Stimulated activated CD4-positive, alpha-beta T cell treated with anti-CD3 and anti-CD28 coated beads, Interleukin-4, amount 100 ng/mL, for 24 hours (primary cell): ENCODE data around the gene ATAD5.
"Not testable (repeated sequence)": the region's sequence is repeated elsewhere in the genome, so short reads cannot be mapped to it uniquely, and the experiment has no call there.

Experiments used
- DNase-seq: peaks from one replicate; pipeline ENCODE4 v3.0.0-alpha.2; 2020

ATAD5 gene, protein sequence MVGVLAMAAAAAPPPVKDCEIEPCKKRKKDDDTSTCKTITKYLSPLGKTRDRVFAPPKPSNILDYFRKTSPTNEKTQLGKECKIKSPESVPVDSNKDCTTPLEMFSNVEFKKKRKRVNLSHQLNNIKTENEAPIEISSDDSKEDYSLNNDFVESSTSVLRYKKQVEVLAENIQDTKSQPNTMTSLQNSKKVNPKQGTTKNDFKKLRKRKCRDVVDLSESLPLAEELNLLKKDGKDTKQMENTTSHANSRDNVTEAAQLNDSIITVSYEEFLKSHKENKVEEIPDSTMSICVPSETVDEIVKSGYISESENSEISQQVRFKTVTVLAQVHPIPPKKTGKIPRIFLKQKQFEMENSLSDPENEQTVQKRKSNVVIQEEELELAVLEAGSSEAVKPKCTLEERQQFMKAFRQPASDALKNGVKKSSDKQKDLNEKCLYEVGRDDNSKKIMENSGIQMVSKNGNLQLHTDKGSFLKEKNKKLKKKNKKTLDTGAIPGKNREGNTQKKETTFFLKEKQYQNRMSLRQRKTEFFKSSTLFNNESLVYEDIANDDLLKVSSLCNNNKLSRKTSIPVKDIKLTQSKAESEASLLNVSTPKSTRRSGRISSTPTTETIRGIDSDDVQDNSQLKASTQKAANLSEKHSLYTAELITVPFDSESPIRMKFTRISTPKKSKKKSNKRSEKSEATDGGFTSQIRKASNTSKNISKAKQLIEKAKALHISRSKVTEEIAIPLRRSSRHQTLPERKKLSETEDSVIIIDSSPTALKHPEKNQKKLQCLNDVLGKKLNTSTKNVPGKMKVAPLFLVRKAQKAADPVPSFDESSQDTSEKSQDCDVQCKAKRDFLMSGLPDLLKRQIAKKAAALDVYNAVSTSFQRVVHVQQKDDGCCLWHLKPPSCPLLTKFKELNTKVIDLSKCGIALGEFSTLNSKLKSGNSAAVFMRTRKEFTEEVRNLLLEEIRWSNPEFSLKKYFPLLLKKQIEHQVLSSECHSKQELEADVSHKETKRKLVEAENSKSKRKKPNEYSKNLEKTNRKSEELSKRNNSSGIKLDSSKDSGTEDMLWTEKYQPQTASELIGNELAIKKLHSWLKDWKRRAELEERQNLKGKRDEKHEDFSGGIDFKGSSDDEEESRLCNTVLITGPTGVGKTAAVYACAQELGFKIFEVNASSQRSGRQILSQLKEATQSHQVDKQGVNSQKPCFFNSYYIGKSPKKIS (N-terminal part only)

DNA sequence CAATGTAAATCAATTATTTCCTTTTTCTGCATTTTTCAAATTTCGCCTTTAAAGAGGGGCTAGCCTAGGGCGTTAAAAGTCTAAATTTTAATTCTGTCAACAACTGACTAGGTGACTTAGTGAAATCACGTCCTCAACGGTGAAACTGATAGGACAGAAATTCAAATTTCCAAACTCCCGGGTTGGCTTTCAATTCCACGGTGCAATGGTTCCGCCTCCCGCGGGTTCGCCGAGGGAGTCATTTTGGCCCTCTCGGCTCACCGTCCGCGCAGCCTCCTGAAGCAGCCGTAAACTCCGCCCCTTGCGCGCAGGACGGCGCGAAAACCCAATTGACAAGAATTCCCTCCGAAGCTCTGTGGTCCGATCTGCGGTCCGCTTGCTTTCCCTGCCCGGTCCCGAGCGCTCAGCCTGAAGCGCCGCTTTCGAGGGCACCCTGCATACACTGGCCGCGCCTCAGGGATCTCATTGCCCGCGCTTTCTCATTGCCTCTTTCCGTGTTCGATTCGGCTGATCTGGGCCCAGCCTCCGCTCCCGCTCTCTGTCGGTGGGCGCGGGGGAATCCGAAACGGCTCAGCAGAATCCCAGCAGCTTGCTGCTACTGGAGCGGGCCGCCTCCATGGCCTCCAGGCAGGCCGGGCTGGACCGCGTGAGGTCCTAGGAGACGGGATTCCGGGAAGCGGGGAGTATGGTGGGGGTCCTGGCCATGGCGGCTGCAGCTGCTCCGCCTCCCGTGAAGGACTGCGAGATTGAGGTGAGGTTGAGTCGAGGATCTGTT lies at the start of gene ATAD5:
TSS of gene ATAD5 (plus strand) at position 304 of the 775 bp plus-strand sequence. CDS start at position 686, 382 bp downstream.
- peak; percentile 92 for DNase-seq

DNA sequence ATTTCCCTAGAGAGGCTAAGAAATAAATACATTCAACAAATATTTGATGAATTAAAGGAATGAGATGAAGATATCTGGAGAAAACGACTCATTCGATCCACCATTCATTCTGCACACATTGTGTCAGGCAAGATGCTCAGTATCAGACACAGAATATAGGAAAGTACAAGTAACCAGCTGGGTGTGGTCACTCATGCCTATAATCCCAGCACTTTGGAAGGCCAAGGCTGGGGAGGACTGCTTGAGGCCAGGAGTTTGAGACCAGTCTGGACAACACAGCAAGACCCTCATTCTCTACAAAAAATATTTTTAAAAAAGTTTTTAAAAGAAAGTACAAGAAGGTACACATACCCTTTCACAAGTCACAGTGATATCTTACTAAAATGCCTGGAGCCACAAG lies 49.6 kb upstream of the ATAD5 start:
- no peak for DNase-seq

DNA sequence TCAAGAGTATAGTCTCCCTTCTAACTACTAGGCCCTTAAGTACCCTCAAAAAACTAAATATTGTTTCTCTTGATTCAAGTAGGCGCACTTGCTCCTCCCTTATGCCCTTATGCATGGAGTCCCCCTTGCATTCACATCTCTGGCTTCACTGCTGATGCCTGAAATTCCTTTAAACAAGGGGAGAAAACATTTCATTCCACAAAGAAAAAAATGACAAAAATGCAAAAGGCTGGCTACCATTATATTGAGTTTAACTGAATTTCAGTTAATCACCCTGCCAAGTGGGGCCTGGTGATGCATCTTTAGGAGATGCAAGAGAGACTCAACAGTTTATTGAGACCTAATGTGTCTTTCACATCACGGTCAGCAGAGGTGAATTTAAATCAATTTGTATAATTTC lies 42.8 kb upstream of the ATAD5 start:
- no peak for DNase-seq

DNA sequence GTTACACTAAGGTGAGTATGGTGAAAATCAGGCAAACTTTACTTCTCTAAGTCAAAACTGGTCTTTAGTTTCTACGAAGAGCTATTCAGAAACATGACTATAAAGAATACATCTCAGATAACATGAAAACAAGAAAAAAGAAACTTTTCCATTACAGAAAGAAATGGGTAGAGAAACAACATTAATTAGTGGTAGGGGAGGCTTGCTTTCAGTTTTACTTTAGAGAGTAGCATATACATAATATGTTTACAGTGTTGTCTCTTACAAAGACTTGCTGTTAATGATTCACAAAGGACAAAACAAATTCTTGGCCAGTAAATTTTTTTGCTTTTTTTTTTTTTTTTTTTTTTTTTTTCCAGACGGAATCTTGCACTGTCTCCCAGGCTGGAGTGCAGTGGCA lies 41.5 kb upstream of the ATAD5 start:
- DNase-seq: no peak

DNA sequence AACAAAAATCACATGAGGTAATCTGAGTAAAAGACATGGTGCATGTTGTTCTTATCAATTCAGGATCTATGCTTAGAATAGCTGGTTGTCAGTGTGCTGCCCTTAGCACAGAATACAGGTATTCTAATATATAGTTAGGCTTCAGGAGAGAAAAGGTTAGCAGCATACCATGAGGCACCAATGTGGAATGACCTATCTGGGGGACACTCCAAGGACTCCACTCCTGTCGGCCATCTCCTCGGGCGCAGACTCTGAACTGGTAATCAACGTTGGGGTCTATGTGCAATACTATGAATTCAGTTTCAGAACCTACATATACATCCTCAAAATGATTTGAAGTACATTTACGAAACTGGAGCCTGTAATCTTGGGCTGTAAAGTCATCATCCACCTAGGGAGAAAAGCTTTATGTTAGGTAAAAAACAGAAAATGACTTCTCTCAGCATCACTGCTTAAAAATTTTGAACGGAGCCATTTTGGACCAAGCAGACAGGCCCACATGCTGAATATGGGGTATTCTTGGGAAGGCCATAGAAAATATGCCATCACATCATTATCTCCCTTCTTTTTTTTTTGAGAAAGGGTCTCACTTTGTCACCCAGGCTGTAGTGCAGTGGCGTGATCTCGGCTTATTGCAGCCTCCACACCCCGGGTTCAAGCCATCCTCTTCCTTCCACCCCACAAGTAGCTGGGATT lies 38.3 kb upstream of the ATAD5 start:
- DNase-seq: no peak

DNA sequence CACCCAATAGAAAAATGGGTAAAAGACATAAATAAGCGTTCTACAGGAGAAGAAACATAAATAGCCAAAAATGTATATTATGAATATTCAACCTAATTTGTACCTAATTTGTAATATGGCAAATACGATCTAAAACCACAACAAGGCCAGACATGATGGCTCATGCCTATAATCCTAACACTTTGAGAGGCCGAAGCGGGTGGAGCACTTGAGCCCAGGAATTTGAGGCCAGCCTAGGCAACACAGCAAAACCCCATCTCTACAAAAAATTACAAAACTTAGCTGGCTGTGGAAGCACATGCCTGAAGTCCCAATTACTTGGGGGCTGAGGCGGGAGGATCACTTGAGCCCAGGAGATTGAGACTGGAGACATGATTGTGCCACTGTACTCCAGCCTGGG lies 37.4 kb upstream of the ATAD5 start:
- DNase-seq: no peak

DNA sequence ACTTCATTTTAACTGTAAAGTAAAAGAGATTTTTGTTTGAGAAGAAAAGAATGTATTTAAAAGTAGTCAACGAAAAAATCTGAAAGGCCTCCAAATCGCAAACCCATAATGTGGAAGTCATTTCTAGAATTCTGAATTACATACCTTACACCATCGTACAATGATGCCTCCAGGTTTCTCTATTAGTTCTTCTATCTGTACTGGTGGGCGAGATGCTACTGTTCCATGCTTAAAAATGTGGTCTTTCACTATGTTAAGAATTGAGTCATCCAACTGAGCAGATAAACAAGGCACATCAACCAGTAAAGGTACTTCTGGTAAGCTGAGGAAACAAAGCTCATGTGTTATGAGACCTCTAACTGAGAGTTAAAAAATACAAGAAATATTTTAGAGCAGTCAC lies 35.8 kb upstream of the ATAD5 start:
- peak; percentile 26 for DNase-seq

DNA sequence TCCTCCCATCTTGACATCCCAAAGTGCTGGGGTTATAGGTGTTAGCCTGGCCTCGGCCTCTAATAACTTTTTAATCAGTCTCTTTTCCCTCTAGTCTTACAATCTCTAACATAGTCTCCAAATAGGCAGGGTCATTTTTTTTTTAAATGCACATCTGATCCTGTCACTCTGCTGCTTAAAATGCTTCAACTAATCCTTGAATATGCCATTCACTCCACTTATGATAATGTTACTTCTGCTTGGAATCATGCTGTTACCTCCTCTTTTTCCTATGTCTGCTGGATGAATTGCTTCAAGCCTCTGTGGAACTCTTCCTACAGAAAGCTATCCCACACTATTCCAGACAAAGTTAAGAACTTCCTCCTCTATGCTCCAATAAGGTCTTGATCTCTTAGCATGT lies 30.1 kb upstream of the ATAD5 start:
- no peak for DNase-seq

DNA sequence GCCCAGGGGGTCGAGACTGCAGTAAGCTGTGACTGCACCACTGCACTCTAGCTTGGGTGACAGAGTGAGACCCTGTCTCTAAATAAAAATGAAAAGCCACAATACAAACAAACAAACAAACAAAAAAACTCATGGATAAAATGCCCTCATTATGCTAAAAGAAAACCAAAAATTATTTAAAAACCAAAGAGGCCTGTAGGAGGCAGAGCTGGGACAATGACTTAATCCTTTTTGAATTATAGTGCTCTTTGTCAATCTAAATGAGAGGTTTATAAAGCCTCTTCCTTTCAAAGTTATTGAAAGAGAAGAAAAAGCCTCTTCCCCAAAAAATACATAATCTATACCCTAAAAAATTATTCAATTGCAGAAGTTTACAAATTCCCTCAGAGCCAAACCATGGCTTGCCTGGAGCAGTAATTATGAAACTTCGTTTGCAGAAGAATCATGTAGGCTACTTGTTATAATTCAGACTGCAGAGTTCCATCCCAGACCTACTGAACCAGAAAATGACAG lies 25.8 kb upstream of the ATAD5 start:
- DNase-seq: no peak

DNA sequence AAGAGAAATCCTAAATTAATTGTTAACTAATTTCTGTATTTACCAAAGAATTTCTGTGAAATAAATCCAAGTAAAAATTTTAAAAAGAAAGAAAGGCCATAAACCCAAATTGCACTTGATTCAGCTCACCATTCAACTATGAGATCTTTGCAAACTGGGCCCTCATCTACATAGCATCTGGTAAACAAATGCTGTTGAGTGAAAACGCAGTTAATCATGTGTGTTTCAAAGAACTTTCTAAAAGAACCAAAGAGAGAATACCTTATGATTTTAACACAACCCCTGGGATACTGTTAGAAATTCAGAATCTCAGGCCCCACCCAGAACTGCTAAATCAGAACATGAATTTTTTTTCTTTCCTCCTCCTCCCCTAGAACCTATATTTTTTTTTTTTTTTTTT lies 23.9 kb upstream of the ATAD5 start:
- DNase-seq: no peak

DNA sequence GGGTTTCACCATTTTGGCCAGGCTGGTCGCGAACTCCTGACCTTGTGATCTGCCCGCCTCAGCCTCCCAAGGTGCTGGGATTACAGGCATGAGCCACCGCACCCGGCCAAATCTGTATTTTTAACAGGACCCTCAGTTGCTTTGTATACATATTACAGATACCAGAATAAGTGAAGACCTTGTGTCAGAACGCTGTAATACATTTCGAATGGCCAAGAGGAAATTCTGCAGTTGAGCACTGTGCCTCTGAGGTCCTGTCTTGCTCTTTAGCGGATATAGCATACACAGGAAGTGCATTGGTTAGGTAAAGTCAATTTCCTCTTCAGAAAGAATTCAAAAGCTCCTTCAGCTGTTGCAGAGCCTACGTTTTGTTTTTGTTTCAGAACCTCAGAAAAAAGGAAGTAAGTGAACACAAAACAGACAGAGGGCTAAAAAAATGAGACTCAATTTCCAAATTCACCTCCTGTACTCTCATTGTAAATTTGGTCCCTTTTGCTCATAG lies 22.9 kb upstream of the ATAD5 start:
- no peak for DNase-seq

DNA sequence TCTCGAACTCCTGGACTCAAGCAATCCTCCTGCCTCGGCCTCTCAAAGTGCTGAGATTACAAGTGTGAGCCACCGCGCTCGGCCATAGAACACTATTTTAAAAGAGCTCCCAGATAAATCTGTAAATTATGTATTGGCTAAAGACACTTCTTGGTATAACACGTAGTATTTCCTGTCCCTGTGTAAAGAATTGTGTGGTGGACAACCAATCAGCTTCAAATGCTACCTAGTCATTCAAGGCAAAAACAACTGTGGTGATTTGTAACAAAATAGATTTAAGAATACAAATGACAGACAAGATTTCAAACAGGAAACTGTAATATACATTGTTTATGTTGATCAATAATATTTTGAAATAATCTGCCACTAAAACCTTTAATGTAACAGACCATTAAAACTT lies 21.9 kb upstream of the ATAD5 start:
- no peak for DNase-seq

DNA sequence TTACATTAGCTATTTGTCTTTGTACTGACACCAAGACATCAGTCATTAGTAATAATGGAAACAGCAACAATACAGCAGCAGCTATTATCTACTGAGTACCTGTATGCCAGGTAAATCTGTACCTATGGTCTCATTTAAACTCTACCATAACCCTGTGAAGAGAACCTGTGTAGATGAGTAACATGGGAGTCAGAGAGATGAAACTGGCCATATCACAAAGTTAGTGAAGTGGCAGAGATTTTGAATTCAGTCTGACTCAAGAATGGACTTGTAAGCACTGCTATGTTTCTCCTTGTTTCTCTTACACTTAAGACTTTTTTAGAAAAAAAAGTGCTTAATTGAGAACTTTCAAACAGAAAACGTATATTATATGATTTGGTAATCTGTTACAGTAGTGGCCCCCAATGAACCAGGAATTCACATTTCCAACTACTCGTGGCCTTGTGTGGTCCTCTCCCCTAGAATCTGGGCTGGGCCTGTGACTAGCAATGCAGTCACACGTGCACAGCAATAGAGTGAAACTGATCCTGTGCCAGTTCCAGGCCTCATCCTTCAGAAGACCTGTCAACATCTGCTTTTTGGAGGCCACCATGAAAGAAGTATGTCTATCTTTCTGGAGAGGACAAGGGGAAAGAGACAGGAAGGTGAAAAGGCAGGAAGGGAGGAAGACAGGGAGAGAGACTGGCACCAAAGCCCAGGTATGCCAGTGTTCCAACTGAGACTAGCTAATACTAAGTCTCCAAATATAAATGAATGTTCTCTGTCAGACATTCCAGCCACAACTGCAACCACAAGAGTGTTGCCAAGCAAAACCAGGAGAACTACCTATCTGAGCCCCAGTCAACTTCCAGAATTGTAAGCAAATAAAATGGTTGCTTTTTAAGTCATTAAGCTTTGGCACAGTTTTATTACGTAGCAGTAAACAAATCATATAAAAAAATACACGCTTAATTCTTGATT lies 19.3 kb upstream of the ATAD5 start:
- peak; percentile 27 for DNase-seq

DNA sequence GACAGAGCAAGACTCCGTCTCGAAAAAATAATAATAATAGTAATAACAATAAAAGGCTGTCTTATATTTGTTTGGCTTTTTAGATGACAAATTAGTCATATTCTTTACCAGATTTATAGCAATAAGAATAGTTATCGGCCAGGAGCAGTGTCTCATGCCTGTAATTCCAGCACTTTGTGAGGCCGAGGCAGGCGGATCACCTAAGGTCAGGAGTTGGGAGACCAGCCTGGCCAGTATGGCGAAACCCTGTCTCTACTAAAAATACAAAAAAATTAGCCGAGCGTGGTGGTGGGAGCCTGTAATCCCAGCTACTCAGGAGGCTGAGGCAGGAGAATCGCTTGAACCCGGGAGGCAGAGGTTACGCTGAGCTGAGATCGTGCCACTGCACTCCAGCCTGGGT lies 17.5 kb upstream of the ATAD5 start:
- not testable (repeated sequence) for DNase-seq

DNA sequence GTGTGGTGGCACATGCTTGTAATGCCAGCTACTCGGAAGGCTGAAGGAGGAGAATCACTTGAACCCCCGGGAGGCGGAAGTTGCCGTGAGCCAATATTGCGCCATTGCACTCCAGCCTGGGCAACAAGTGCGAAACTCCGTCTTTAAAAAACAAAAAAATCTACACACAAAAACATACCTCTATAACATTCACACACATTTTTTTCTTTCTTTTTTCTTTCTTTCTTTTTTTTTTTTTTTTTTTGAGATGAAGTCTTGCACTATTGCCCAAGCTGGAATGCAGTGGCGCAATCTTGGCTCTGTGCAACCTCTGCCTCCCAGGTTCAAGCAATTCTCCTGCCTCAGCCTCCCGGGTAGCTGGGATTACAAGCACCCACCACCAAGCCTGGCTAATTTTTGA lies 16.9 kb upstream of the ATAD5 start:
- not testable (repeated sequence) for DNase-seq

DNA sequence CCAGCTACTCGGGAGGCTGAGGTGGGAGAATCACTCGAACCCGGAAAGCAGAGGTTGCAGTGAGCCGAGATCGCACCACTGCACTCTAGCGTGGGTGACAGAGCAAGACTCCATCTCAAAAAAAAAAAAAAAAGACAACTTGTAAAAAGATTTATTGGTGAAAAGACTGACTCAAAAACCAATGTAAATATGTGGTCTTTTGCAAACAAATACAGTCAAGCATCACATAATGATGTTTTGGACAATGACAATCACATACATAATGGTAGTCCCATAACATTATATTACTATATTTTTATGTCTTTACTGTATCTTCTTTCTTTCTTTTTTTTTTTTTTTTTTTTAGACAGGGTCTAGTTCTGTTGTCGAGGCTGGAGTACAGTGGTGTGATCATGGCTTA lies 15.6 kb upstream of the ATAD5 start:
- no peak for DNase-seq

DNA sequence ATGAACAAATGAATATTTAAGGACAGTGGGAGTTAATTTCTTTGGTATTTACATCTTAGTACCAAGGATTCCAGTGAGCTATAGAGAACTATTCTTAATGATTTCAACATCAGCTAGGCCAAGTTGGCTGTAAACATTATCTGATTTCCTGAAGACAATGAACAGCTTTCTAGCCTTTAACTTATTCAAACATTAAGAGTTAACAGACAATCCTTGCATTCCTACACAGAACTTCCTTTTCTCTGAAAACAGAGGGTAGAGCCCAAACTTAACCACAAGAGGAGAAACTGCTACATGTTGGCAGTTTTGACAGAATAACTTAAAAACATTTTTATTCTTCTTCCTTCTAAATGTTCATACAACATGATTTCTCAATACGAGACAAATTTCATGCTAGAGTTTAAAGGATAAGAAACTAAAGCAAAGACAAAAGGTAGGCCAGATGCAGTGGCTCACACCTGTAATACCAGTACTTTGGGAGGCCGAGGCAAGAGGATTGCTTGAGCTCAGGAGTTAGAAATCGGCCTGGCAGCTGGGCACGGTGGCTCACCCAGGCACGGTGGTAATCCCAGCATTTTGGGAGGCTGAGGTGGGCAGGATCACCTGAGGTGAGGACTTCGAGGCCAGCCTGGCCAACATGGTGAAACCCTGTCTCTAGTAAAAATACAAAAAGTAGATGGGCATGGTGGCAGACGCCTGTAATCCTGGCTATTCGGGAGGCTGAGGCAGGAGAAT lies 11.6 kb upstream of the ATAD5 start:
- no peak for DNase-seq

DNA sequence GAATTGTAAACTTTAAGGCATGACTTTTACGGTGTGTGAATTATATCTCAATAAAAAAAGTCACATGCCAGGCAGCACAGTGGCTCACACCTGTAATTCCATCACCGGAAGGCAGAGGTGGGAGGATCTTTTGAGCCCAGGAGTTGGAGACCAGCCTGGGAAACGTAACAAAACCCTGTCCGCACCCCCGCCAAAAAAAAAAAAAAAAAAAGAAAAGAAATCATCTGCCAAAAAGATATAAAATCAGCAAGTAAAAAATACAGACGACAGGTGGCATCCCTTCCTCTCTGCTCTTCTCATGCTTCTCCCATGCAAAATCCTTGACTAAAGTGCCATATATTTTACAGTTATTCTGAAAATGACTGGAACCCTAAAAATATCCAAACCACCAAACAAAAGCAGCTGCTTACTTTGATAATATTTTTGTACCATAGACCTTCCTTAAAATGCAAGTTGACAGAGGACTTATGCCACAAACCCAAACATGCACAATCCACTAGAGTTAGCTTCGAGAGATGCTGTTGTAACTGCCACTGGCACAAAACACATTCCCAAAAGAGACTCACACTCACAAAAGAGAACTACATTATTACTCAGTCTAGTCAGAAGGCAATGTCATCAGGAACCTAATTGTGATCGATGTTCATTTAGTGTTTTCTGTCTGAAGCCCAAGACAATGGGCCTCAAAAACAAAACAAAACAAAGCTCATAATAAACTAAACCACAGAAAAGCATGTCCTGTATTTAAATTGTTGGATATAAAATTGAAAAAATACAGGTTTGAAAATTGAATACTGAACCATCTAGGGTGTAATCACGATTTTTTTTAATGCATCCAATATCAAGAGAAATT lies 9.7 kb upstream of the ATAD5 start:
- no peak for DNase-seq

DNA sequence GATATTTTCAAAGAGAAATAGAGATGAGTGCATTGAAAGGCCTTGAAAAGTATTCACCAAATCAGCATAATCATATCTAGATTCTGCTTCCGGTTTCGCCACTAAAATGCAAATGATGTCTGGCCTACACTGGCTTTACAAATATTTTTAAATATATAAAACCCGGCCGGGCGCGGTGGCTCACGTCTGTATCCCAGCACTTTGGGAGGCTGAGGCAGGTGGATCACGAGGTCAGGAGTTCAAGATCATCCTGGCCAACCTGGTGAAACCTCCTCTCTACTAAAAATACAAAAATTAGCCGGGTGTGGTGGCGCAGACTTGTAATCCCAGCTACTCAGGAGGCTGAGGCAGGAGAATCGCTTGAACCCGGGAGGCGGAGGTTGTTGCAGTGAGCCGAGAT lies 8.8 kb upstream of the ATAD5 start:
- not testable (repeated sequence) for DNase-seq
